T-helper 2 cell treated with Interferon-gamma antibody and Interleukin-4, amounts not matched to agents 100 ng/mL and 5 ng/mL, for 36 hours (primary cell): ENCODE measurements around the gene WASHC2A. TPM values are rescaled to one million over a fixed set of nuclear protein-coding genes. Genes with fewer than 3 reads are reported as not detected.
"Not testable (repeated sequence)": the region's sequence is repeated elsewhere in the genome, so short reads cannot be mapped to it uniquely, and the experiment has no call there.

ENCODE experiments used
- intact Hi-C: fragments of 100-400 bp; cut with micrococcal nuclease; formaldehyde crosslinking; loops from one replicate; pipeline ENCODE4 v1.15.1; 2023
- total RNA-seq: library from RNA; stranded (reverse); gene quantifications from 2 replicates; pipeline ENCODE4 v1.2.3, GENCODE V29; 2022

The WASHC2A gene, protein sequence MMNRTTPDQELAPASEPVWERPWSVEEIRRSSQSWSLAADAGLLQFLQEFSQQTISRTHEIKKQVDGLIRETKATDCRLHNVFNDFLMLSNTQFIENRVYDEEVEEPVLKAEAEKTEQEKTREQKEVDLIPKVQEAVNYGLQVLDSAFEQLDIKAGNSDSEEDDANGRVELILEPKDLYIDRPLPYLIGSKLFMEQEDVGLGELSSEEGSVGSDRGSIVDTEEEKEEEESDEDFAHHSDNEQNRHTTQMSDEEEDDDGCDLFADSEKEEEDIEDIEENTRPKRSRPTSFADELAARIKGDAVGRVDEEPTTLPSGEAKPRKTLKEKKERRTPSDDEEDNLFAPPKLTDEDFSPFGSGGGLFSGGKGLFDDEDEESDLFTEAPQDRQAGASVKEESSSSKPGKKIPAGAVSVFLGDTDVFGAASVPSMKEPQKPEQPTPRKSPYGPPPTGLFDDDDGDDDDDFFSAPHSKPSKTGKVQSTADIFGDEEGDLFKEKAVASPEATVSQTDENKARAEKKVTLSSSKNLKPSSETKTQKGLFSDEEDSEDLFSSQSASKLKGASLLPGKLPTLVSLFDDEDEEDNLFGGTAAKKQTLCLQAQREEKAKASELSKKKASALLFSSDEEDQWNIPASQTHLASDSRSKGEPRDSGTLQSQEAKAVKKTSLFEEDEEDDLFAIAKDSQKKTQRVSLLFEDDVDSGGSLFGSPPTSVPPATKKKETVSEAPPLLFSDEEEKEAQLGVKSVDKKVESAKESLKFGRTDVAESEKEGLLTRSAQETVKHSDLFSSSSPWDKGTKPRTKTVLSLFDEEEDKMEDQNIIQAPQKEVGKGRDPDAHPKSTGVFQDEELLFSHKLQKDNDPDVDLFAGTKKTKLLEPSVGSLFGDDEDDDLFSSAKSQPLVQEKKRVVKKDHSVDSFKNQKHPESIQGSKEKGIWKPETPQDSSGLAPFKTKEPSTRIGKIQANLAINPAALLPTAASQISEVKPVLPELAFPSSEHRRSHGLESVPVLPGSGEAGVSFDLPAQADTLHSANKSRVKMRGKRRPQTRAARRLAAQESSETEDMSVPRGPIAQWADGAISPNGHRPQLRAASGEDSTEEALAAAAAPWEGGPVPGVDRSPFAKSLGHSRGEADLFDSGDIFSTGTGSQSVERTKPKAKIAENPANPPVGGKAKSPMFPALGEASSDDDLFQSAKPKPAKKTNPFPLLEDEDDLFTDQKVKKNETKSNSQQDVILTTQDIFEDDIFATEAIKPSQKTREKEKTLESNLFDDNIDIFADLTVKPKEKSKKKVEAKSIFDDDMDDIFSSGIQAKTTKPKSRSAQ (N-terminal part only)
- 33.3 and 39.6 TPM in 2 replicates for total RNA-seq

DNA sequence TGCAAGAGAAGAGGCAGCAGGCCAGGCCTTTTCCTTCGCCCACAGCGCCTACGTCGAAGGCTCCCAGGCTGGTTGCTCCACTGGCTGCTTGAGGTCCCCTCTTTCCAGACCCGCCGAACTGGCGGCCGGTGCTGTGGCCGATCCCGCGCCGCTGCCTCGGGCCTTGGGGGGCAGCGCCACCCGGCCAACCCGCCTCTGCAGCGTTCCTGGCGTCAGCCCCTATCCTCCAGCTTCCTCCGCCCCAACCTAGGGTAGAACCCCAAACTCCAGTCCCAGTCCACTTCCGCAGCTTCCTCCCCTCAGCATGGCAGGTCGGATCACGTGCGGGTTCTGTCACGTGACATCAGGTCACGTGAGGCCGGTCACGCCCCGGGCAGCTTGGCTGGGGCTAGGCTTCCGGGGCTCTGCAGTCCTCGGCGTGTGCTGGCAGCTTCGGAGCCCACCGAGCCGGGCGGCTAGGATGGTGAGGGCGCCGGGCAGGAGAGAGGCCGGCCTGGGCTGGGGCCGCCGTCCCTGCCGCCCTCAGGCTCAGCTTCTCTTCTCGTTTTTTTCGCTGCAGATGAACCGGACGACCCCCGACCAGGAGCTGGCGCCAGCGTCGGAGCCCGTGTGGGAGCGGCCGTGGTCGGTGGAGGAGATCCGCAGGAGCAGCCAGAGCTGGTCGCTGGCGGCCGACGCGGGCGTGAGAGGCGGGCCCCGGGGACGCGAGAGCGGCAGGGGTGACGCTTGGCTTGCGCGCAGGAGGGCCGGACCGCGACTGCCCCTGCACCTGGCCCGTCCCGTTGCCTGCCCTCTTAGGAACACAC, at the start of gene WASHC2A:
Gene WASHC2A, plus strand, starts transcription at position 409 of the 806 bp plus-strand sequence. Its CDS starts 52 bp downstream, at position 461.
- intact Hi-C loops: loop anchor here (10.0 kb wide), 1 partner anchor 557 kb away; the partner anchor contains the start of gene SGMS1

DNA sequence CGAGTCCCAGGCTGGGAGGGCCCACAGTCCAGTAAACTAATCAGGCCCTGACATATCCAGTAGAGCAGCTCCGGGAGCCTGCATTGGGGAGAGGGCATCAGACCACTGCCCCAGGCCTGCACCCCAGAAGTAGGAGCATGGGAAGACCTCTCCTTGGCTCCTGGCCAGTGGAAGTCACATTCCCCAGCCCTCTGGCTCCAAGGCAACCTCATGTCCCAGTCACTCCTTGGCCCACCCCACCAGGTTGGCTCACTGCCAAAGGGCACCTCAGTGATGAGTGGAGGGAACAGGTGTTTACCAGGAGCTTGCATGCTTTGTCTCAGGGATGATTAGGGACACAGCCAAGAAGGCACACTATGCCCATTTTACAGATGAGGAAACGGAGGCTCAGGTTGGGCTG, 48.5 kb upstream of the WASHC2A start:
- intact Hi-C loops: not testable (repeated sequence)

DNA sequence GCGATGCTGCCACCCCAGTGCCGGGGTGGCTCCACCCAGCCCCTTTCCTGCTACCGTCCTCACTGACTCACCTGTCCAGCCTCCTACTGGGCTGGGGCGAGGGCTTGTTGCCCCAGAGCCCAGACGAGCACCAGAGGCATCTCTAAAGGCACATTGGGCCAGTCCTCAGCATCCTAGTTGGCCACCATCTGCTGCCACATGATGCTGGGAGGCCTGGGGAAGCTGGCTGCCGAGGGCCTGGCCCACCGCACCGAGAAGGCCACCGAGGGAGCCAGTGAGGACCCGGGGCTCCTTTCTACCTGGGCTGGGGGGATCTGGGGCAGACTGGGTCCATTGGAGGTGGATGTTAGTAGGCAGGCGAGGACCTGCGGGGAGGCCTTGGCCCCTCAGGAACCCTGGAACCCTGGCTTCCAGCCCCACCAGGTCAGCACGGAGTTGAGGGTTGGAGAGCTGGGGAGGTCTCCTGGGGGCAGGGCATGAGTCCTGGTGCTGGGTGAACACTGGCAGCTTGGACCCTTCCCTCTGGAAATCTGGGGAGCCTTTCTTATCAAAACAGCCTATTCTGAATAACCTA, 47.2 kb upstream of the WASHC2A start:
- intact Hi-C loops: not testable (repeated sequence)

DNA sequence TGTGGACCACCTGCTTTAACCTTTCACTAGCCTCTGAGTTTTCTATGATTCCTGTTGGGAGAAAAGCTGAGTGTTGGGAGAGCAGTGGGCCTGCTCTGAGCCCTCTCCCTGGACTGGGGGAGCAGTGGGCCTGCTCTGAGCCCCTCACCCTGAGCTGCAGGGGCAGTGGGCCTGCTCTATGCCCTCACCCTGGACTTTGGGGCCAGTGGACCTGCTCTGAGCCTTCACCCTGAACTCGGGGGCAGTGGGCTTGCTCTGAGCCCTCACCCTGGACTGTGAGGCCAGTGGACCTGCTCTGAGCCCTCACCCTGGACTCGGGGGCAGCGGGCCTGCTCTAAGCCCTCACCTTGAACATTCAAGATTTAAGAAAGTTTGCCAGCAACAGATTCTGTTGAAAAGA, 46.1 kb upstream of the WASHC2A start:
- intact Hi-C loops: no loop called here

DNA sequence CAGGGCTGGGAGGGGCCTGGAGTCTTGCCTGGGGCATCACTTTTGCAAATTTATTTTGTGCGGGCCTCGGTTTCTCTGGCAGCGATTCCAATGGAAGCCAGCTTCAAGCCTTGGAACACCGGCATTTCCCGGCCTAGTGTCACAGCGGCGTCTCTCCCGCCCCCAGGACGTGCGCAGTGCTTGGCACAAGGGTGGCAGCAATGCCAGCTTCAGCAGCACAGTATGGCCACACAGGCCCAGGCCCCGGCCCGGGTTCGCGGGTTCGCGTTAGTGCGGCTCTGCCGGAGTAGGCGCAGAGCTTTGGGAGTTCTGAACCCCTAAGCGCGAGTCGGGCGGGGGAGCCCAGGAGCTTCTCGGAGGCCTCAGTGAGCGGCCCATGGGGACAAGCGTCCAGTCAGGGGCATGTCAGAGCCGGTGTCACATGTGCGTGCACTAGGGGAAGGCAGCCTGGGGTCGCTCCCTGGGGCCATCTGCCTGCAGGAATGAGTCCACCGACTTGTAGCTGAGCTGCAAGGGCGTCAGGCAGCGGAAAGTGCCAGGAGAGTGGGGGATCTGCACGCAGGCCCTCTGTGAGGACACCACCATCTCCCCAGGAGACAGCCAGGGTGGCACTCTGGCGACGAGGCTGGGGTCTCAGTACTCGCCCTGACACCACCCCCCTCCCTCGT, 42.9 kb upstream of the WASHC2A start:
- intact Hi-C loops: not testable (repeated sequence)

DNA sequence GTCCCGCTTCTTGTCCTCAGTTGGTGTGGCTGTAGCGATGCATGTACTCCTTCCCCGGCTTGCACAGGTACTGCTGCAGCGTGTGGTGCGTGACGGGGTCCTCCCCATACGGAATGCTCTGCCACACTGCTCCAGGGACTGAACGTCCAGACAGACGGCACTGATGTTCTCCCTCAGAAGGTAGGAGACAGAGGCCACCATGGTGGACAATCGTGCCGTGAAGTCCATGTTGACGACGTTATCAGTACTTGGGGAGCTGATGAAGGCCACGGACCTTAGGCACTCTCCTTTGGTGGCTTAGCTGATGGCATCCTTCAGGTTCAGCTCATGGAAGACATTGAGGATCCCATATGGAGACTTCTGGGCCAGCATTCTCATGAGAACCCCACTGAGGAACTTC, 42.1 kb upstream of the WASHC2A start:
- intact Hi-C loops: no loop called here

DNA sequence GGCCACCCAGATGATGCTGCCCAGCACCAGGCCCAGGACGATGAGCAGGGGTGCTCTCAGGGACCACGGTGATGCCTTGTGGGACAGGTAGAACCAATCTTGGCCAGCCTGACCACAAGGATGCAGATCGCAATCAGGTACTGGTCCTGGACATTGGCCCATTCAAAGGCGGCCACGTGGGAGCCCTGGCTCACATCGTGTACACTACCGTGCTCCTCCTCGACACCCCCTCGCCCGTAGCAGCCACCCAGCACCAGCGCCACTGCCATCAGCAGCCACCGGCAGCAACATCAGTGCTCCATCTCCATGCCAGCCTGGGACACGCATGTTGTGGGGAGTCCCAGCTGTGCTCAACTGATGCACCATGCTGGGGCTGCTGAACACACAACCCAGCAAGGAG, 40.6 kb upstream of the WASHC2A start:
- intact Hi-C loops: no loop called here

DNA sequence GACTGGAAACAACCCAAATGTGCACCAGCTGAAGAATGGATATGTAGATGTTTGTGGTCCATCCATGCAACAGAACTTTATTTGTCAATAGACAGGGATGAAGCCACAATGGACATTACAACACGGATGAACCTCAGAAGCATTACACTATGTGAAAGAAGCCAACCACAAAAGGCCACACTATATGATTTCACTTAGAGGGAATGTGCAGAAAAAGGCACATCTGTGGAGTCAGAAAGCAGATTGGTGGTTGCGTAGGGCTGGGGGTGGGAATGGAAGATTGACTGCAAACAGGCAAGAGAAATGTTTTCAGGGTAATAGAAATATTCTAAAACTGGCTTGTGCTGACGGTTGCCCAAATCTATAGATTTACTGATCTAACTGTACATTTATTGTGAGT, 34.3 kb upstream of the WASHC2A start:
- intact Hi-C loops: no loop called here

DNA sequence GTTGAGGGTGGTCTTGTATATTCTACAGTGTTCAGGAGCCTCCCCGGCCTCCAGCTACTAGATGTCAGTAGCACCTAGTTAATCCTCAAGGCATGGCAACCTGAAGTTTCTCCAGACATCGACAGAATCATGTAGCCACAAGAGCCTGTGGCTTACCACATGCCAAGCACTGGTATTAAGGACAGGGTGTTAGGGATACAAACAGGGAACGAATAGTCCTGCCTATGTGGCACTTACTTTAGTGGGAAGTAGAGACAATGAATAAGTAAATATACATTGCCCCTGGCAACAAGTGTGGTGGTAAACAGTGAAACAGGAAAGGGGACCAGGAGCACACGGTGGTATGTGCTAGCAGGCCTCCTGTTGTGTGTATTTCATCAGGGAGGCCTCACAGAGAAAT, 32.4 kb upstream of the WASHC2A start:
- intact Hi-C loops: not testable (repeated sequence)

DNA sequence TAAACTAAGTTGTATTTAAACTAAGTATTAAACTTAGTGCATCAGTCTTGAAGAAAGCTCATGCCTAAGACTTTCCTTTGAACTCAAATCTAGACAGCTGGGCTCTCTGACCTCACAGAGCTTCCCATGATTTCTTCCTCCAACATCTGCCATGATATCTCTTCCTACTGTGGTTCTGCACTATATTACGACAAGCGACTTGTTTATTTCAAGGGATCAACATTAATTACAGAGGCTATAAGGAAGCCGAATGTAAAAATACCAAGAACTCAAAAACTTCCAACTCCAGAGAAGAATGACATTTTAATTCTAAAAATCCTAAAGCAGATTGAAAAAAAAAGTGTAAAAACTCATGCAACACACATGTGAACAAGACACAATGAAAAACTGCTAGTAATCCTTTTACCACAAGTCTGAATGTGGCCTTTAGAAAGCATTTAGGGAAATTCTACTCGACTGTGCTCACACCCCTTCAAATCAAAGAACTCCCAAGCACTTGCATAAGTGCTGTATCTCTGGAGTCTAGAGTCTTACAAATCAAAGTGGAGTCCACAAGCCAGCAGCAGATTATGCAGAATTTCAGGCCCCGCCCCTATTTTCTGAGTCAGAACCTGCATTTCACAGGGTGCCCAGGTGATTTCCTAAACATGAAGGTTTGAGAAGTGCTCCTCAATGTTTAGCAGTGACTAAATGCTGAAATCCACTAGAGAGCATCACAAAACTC, 22.7 kb upstream of the WASHC2A start:
- intact Hi-C loops: no loop called here

DNA sequence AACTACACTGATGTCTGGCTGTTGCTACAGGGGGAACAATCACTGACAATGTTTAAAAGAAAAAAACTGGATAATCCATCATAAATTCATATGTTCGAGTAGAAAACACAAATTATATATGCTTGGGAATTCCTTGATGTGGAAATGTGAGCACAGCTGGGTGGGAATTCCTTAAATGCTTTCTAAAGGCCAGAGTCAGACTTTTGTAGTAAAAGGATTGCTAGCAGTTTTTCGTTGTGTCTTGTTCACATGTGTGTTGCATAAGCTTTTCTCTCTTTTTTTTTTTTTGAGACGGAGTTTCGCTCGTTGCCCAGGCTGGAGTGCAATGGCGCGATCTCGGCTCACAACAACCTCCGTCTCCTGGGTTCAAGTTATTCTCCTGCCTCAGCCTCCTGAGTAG, 21.3 kb upstream of the WASHC2A start:
- intact Hi-C loops: not testable (repeated sequence)

DNA sequence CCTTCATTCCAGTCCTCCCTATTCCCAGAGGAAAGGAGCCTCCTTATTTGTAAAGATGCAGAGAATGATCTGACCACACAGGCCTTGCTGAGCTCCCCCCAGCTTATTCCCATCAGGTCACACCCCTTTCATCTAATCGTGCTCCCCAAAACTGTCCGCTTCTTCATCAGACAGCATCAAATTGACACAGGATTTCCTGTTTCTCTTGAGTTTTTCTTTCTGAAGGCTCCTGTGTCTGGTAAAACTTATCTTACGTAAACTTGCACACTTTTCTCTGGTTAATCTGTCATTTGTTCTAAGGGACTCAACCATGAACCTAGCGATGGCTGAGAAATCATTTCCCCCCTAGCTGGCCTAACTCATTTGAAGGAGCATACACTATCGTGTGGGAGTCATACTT, 20.2 kb upstream of the WASHC2A start:
- intact Hi-C loops: not testable (repeated sequence)

DNA sequence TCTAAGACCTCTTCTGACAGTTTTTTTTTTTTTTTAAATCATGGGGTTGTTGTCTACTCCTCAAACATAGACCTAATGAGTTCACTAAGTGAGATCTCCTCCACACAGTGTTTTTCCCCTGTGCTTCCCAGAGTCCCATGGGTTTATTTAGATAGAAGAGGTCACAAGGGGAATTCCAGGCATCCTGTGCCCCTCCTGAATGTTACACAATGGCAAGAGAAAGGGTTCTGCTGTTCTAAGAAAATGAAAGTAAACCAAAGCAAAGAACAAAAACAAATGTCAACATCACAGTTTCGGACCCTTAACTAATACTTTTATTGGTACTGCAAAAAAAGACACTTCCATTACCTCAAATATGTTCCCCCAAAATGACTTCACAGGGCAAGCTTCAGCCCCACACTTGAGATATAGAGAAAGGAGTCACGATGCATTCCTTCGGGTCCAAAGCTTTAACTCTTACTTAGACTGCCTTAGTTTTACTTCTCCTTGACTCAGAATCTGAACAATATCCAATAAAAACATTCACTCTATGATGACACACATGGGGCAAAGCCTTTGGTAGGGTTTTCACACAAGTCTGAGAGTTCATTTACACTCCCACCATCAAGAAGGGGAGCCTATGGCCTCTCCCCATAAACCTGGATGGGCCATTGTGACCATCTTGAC, 15.6 kb upstream of the WASHC2A start:
- intact Hi-C loops: not testable (repeated sequence)

DNA sequence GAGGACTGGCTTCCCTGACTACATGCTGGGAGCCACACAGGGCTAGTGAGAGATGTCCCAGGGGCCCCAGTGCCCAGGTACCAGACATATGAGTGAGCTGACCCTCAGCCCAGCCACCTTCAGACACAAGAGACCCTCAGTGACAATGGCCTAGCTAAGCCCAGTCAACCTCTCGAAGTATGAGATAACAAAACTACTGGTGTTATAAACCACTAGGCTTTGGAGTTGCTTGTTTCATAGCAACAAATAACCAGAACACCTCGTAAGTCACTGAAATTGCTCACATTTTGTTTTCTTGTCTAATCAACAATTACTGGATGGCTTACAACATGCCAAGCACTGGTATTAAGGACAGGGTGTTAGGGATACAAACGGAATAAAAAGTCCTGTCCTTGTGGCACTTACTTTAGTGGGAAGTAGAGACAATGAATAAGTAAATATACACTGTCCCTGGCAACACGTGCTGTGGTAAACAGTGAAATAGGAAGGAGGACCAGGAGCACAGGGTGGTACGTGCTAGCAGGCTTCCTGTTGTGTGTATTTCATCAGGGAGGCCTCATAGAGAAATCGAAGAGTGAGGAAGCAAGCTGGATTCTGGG, 14.9 kb upstream of the WASHC2A start:
- intact Hi-C loops: not testable (repeated sequence)

DNA sequence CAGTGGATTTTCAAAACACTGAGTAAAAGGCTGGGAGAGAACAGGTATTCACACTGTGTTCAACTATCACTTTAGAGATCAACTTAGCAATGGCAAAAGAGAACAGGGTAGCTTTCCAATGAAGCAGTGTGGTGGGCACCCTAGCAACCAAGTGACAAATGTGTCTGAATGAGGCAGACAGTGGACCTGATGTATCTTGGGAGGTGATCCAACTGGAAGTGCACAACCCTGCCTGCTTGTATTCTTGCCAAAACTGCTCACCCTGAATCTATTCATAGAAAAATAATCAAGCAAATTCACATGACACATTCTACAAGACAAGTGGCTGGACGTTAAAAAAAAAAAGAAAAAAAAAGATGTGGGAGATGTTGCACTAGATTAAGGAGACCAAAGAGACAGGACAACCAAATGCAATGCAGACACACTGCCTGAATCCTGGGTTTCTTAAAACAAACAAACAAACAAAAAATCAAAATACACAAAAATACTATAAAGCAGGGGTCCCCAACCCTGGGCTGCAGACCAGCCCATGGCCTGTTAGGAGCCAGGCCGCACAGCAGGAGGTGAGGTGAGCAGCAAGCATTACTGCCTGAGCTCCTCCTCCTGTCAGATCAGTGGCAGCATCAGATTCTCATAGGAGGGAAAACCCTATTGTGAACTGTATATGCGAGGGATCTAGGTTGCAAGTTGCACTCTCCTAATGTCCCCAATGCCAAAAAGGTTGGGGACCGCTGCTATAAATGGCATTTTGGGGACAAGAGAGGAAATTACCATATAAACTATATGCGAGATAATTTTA, 12.1 kb upstream of the WASHC2A start:
- intact Hi-C loops: not testable (repeated sequence)

DNA sequence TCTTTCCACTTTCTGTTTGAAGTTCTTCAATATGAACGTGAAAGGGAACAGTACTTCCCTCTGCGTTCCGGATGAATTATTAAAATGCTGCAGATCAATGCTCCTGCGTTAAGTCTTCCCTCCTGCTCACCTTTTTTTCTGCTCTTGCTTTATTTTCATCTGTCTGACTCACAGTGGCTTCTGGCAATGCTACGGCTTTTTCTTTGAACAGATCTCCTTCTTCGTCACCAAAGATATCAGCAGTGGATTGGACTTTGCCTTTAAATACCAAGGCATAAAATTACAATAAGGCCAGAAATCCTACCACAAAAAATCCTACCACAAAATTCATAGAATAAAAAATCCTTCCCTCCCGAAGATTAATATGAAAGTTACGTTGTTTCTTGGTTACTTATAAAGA, 11.1 kb upstream of the WASHC2A start:
- intact Hi-C loops: not testable (repeated sequence)

DNA sequence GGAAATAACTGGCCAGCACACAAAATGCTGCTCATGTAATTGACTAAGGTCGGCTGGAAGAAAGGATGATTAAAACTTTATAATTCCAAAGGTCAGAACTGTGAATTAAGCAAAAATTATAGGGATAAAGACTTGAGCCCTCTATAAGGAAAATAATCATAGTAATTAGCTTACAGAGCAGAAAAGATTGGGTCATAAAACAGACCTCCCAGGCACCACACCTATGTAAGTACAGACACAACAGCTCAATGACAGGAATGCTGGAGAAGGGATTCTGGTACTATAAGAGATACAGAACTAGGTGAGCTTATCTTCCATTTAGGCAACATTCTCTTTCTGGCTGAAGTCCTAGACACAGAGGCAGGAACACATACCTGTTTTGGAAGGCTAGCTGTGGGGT, 9.0 kb upstream of the WASHC2A start:
- intact Hi-C loops: not testable (repeated sequence)
